Measurements from ENCODE around the gene NLN. TPM values are rescaled to one million over a fixed set of nuclear protein-coding genes. Genes with fewer than 3 reads are reported as not detected.
A peak's percentile ranks its signal among the peaks of the same experiment; 100 is the strongest.

NLN gene
- total and polyA plus RNA-seq, 2 of the 4 experiments (the other 2 are of a cell fraction) = 19.1 to 37.1 TPM

DNA sequence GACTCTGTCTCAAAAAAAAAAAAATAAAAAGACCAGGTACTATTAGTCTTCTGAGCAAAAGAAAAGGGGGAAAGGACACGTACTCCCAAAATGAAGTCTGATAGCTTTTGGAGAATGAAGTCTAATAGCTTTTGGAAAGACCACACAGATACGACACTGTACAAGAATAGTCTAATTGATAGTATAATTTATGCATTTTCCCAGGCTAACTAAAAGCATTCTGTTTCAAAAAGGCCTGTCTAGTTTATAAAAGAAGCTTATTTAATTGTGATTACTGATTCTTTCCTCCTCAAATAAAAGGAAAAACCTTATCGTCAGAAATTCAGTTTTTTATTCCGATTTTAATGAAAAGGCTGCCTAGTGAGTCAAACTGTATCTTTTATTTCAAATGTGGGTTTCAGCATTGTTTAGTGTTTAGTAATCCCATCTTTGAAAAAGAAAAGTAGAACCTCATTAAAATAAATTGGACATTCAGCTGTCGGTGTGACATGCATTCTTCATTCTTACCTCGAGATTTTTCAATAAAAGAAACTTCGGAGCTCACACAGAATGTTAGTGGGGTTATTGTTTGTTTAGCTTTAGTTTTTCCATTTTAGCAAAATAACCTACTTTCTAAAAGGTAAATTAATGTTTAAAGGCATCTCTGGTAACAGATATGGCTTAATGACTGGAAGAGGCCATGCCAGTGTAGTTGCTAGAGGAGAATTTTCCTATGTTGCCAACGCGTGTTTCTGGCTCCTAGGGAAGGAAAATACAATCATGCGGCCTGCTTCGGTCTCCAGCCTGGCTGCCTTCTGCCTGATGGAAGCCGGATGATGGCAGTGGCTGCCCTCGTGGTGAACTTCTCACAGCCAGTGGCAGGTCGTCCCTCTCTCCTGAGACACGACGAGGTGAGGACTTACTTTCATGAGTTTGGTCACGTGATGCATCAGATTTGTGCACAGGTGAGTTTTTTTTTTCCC, 70.0 kb downstream of the NLN start:
- Histone ChIP-seq H3K4me3 (ENCODE audit: insufficient read depth, low read depth, low read length) (no peak overlapping the region), H3K23ac (ENCODE audit: low read depth, low read length) (no peak overlapping the region), H3K27ac (ENCODE audit: insufficient read depth, low read length) (no peak overlapping the region), H3K9me3 (ENCODE audit: control insufficient read depth, insufficient read depth, low read length) (no peaks in the 10 kb centered on the region), H4K8ac (ENCODE audit: low read depth in 2 of 2, low read length in 2 of 2) (peak overlapping the region in 1 of 2 experiments; percentile 29; a peak in 1 of 4 replicates), H2BK20ac (ENCODE audit: low read depth, low read length) (no peak overlapping the region), H3K9me1 (ENCODE audit: insufficient read depth, low read length) (peaks cover 3% of the 10 kb centered on the region; the same call in 1 of the 2 replicates), H4K91ac (ENCODE audit: insufficient read depth, low read depth, low read length) (0 out of 2 replicates have a peak overlapping the region, but pooled peaks have one; percentile 16), H3K4ac (ENCODE audit: low read depth, low read length) (peak overlapping the region; percentile 50; the same call in 1 of the 2 replicates), H2AFZ (replicated peaks; ENCODE audit: low read length, poor library complexity) (peak overlapping the region; percentile 52), H3K4me2 (ENCODE audit: low read depth, low read length) (0 out of 2 replicates have a peak overlapping the region, but pooled peaks have one; percentile 46), H2AK5ac (ENCODE audit: low read depth, low read length) (peak overlapping the region; percentile 41; the same call in 1 of the 2 replicates), H3K56ac (ENCODE audit: extremely low read depth, insufficient read depth, low read length) (no peak overlapping the region), H3K36me3 (ENCODE audit: control insufficient read depth, insufficient read depth, low read length) (peaks cover 7% of the 10 kb centered on the region; the same call in 1 of the 2 replicates), H3K9ac (ENCODE audit: low read depth, low read length) (no peak overlapping the region), H2AK9ac (replicated peaks; ENCODE audit: low read depth, low read length, poor library complexity) (peak overlapping the region; percentile 58), H2BK5ac (ENCODE audit: low read depth, low read length, poor library complexity, severe bottlenecking) (no peak overlapping the region), H2BK120ac (ENCODE audit: low read depth, low read length) (peak overlapping the region; percentile 22; the same call in 1 of the 2 replicates), H3K79me1 (ENCODE audit: low read depth in 1 of 2, low read length in 2 of 2) (peaks cover 0 to 4% of the 10 kb centered on the region in 2 experiments; a peak in 1 of 4 replicates), H4K20me1 (ENCODE audit: insufficient read depth, low read length) (no peaks in the 10 kb centered on the region), H4K5ac (ENCODE audit: low read depth, low read length) (peak overlapping the region; percentile 26), H3K27me3 (ENCODE audit: control insufficient read depth, insufficient read depth, low read length) (no peaks in the 10 kb centered on the region), H3K4me1 (ENCODE audit: control insufficient read depth, insufficient read depth, low read length) (peaks cover 5% of the 10 kb centered on the region), H3K14ac (replicated peaks; ENCODE audit: low read depth, low read length) (no peak overlapping the region), H2BK15ac (ENCODE audit: low read depth, low read length) (no peak overlapping the region), H3K18ac (ENCODE audit: low read depth, low read length) (peak overlapping the region; percentile 24; the same call in 1 of the 2 replicates)
- in situ Hi-C loops (cut with MboI; ENCODE audit: low sequenced_read_pairs) (no loop called here), intact Hi-C loops (cut with micrococcal nuclease) (no loop called here), dilution Hi-C loops (cut with HindIII; ENCODE audit: low sequenced_read_pairs, unreplicated experiment) (no loop called here)
- ChIA-PET CTCF (interaction anchor here (0.6 kb wide), 1 partner anchor 138 kb away, joined by 3 read pairs; no protein-coding TSS in a partner anchor), POLR2A (ENCODE audit: unreplicated experiment) (no interaction called here)
- no peak for ATAC-seq (ENCODE audit: low read depth)
- BruUV-seq (replicated peaks) = no TSS peak
- TF ChIP-seq NFE2L2 (IDR thresholded peaks at IDR 0.05; ENCODE audit: low read depth, low read length) = no peak
- no peak for TF ChIP-seq MAZ (IDR thresholded peaks at IDR 0.05; ENCODE audit: borderline replicate concordance, low read depth, low read length)
- no peak for TF ChIP-seq BHLHE40 (IDR thresholded peaks at IDR 0.05; ENCODE audit: low read depth, low read length)
- TF ChIP-seq, protein P1, sequence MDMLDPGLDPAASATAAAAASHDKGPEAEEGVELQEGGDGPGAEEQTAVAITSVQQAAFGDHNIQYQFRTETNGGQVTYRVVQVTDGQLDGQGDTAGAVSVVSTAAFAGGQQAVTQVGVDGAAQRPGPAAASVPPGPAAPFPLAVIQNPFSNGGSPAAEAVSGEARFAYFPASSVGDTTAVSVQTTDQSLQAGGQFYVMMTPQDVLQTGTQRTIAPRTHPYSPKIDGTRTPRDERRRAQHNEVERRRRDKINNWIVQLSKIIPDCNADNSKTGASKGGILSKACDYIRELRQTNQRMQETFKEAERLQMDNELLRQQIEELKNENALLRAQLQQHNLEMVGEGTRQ (IDR thresholded peaks at IDR 0.05; ENCODE audit: low read depth, low read length) = no peak
- TF ChIP-seq, protein P2, sequence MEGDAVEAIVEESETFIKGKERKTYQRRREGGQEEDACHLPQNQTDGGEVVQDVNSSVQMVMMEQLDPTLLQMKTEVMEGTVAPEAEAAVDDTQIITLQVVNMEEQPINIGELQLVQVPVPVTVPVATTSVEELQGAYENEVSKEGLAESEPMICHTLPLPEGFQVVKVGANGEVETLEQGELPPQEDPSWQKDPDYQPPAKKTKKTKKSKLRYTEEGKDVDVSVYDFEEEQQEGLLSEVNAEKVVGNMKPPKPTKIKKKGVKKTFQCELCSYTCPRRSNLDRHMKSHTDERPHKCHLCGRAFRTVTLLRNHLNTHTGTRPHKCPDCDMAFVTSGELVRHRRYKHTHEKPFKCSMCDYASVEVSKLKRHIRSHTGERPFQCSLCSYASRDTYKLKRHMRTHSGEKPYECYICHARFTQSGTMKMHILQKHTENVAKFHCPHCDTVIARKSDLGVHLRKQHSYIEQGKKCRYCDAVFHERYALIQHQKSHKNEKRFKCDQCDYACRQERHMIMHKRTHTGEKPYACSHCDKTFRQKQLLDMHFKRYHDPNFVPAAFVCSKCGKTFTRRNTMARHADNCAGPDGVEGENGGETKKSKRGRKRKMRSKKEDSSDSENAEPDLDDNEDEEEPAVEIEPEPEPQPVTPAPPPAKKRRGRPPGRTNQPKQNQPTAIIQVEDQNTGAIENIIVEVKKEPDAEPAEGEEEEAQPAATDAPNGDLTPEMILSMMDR (conservative IDR thresholded peaks at IDR 0.05; ENCODE audit: low read depth, low read length) = no peak
- no peak for TF ChIP-seq CEBPB (IDR thresholded peaks at IDR 0.05; ENCODE audit: low read depth, low read length)
- no peak for TF ChIP-seq RFX5 (IDR thresholded peaks at IDR 0.05; ENCODE audit: low read depth, low read length)
- DNase-seq = no peak
- 53% methylated on average over 4 of the region's 17 CpGs; no CpG with 5 or more reads in 1 of the 2 experiments for WGBS, 2 experiments (ENCODE audit: extremely low coverage in 2 of 2, insufficient read length in 1 of 2)
